Medulla oblongata (tissue), 1 donor: ENCODE results near the gene SLC22A23.
"Not testable (repeated sequence)": the region's sequence is repeated elsewhere in the genome, so short reads cannot be mapped to it uniquely, and the experiment has no call there.

Experiments used
- DNase-seq: peaks from one replicate; pipeline ENCODE4 v3.0.0-alpha.2; 2015; ENCODE audit errors: extremely low spot score

Gene SLC22A23

GRCh38 chr6:3385181-3385580 is 71.7 kb downstream of the SLC22A23 start:
- DNase-seq: not testable (repeated sequence)

GRCh38 chr6:3384241-3385143 is 72.4 kb downstream of the SLC22A23 start:
- DNase-seq: peak; percentile 79

- DNase-seq: peak; percentile 87
Observed at GRCh38 chr6:3383525-3383924, 73.3 kb downstream of the SLC22A23 start.

- DNase-seq: no peak
Observed at GRCh38 chr6:3382326-3383279, 74.2 kb downstream of the SLC22A23 start.

GRCh38 chr6:3381233-3381921 is 75.5 kb downstream of the SLC22A23 start:
- peak; percentile 88 for DNase-seq

GRCh38 chr6:3380344-3381232 is 76.3 kb downstream of the SLC22A23 start:
- no peak for DNase-seq

- no peak for DNase-seq
Observed at GRCh38 chr6:3379482-3380060, 77.3 kb downstream of the SLC22A23 start.

GRCh38 chr6:3378808-3379207 is 78.0 kb downstream of the SLC22A23 start:
- not testable (repeated sequence) for DNase-seq

- DNase-seq: not testable (repeated sequence)
Observed at GRCh38 chr6:3378398-3378782, 78.5 kb downstream of the SLC22A23 start.

- DNase-seq: no peak
Observed at GRCh38 chr6:3377536-3378397, 79.1 kb downstream of the SLC22A23 start.

- no peak for DNase-seq
Observed at GRCh38 chr6:3376893-3377535, 79.8 kb downstream of the SLC22A23 start.

- peak; percentile 72 for DNase-seq
Observed at GRCh38 chr6:3376064-3376463, 80.8 kb downstream of the SLC22A23 start.

GRCh38 chr6:3373597-3374203 is 83.2 kb downstream of the SLC22A23 start:
- DNase-seq: no peak

GRCh38 chr6:3372912-3373554 is 83.8 kb downstream of the SLC22A23 start:
- DNase-seq: no peak

- DNase-seq: no peak
Observed at GRCh38 chr6:3372184-3372846, 84.5 kb downstream of the SLC22A23 start.

GRCh38 chr6:3371222-3371949 is 85.5 kb downstream of the SLC22A23 start:
- no peak for DNase-seq
